Measurements from ENCODE around the gene GVQW3. TPM values are rescaled to one million over a fixed set of nuclear protein-coding genes. Genes with fewer than 3 reads are reported as not detected.

Gene GVQW3
- total RNA-seq (1 to 10 TPM; 2.3 to 9.1 (median 4.6) TPM), polyA plus RNA-seq (1 to 10 TPM; 1.8 to 1.9 TPM)

DNA sequence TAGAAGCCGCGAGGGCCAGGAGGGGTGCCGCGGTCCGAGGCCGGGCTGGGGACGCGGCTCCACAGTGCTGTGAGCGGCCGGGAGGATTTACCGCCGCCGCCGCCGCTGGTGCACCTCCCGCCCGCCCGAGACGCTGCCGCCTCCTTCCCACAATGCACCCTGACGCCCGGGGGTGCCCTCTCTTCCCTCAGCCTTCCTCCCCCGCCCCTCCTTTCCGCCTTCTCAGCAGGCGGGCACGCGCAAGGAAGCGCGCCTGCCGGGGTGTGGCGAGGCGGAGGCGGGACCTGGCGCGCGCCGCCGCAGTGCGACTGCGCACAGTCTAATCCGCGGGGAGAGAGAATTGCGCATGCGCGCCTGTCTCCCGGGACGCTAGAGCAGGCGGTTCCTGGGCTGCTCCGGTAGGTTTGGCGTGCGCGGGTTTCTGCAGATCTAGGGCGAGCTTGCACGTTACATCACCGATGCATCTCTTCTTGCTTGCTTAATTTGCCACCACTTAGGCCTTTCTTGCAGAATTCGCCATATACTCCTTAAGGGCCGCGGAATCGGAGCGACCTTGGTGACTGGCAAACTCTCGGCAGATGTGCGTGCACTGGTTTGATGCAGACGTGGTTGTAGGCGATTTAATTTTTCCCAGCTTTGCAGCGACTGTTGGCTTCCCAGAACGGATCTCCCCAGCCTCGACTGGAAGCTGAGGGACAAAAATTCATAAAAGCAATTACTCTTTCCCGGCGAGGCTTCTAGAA is at the start of gene GVQW3, which contains the start of gene THAP12:
Gene GVQW3 (plus strand): TSS at position 347 of the 743 bp plus-strand sequence. CDS start 506 bp downstream, outside the sequence.
Gene THAP12 (minus strand): TSS at position 156 of the 743 bp plus-strand sequence. CDS start 296 bp downstream, outside the sequence.
- intact Hi-C loops (cut with DNase I) = no loop called here
- 0 to 1% methylated on average over 48 to 69 of the region's 69 CpGs for WGBS, 2 donors
- peak within 1 kb of the TSS; percentile 77 to 90 (median 87) for H3K27ac ChIP-seq
- no peaks in the 10 kb centered on the region for H3K27me3 ChIP-seq
- DNase-seq (peak; percentile 98 to 100 (median 99)), ATAC-seq (peak; percentile 86 to 94 (median 90)), FAIRE-seq (no peak)
- H3K4me3 ChIP-seq = peak within 1 kb of the TSS; percentile 92 to 97 (median 94)
- peaks cover under 1 to 59% (median 42%) of the 10 kb centered on the region in 3 donors for H3K4me1 ChIP-seq
- H3K9me3 ChIP-seq = no peaks in the 10 kb centered on the region
- TF ChIP-seq, protein P1, sequence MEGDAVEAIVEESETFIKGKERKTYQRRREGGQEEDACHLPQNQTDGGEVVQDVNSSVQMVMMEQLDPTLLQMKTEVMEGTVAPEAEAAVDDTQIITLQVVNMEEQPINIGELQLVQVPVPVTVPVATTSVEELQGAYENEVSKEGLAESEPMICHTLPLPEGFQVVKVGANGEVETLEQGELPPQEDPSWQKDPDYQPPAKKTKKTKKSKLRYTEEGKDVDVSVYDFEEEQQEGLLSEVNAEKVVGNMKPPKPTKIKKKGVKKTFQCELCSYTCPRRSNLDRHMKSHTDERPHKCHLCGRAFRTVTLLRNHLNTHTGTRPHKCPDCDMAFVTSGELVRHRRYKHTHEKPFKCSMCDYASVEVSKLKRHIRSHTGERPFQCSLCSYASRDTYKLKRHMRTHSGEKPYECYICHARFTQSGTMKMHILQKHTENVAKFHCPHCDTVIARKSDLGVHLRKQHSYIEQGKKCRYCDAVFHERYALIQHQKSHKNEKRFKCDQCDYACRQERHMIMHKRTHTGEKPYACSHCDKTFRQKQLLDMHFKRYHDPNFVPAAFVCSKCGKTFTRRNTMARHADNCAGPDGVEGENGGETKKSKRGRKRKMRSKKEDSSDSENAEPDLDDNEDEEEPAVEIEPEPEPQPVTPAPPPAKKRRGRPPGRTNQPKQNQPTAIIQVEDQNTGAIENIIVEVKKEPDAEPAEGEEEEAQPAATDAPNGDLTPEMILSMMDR (IDR thresholded peaks at IDR 0.05) = peak in 1 of 4 donors; percentile 16
- H3K36me3 ChIP-seq = no peaks in the 10 kb centered on the region

DNA sequence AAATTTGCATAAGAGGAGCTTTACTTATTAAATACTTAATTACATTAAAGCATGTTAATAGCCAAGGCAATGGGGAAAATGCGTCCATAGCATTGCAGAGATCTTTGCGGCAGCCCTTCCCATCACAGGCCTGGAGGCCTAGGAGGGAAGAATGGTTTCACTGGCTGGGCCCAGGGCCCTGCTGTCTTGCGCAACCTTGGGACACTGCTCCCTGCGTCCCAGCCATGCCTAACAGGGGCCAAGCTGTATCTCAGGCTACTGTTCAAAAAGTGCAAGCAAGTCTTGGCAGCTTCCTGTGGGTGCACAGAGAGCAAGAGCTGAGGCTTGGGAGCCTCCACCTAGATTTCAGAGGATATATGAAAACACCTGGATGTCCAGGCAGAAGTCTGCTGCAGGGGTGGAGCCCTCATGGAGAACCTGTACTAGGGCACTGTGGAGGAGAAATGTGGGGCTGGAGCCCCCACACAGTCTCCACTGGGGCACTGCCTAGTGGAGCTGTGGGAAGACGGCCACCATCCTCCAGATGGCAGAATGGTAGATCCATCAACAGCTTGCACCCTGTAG is 46.2 kb upstream of the GVQW3 start:
- Histone ChIP-seq H3K4me1 (no peaks in the 10 kb centered on the region), H3K27me3 (no peaks in the 10 kb centered on the region), H3K4me3 (no peak overlapping the region), H3K36me3 (no peaks in the 10 kb centered on the region), H3K9me3 (no peaks in the 10 kb centered on the region), H3K27ac (no peak overlapping the region)
- no peak for DNase-seq
- no peak for ATAC-seq
- intact Hi-C loops (cut with DNase I) = no loop called here
- no peak for FAIRE-seq
- WGBS, 2 donors = 88 to 98% methylated on average over 5 of the region's 5 CpGs
- TF ChIP-seq, protein P1 (IDR thresholded peaks at IDR 0.05) = no peak

DNA sequence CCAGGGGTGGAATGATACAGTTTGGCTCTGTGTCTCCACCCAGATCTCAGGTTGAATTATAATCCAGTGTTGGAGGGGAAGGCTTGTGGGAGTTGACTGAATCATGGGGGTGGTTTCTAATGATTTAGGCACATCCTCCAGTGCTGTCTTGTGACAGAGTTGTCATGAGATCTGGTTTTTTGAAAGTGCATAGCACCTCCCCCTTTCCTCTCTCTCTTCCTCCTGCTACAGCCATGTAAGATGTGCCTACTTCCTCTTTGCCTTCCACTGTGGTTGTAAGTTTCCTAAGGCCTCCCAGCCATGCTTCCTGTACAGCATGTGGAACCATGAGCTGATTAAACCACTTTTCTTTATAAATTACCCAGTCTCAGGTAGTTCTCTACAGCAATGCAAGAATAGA is 45.3 kb upstream of the GVQW3 start:
- peak in 2 of 4 donors; percentile 58 to 61 for ATAC-seq
- Histone ChIP-seq H3K9me3 (no peaks in the 10 kb centered on the region), H3K36me3 (no peaks in the 10 kb centered on the region), H3K27ac (no peak overlapping the region), H3K4me1 (no peaks in the 10 kb centered on the region), H3K4me3 (no peak overlapping the region), H3K27me3 (no peaks in the 10 kb centered on the region)
- no peak for FAIRE-seq
- no peak for DNase-seq
- TF ChIP-seq, protein P1 (IDR thresholded peaks at IDR 0.05) = no peak
- intact Hi-C loops (cut with DNase I) = no loop called here

DNA sequence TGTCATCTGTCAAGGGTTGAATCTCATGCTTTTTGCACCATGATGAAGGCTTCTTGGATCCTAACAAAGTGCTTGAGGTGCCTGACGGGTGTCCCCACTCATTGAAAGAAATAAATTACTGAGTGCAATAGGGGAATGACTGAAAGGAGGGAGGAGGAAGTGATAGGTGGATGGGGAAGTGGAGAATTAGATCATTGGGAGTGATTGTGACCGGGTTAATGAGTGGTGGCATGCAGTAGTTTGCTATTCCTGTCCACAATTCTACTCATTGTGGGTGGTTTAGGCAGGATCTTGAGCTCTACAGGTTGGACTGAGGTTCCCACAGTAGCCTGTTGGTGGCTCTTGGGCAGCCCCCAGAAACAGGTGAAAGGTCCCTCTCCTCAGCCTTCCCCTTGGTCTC is 44.5 kb upstream of the GVQW3 start:
- Histone ChIP-seq H3K36me3 (no peaks in the 10 kb centered on the region), H3K4me3 (no peak overlapping the region), H3K27me3 (no peaks in the 10 kb centered on the region), H3K9me3 (no peaks in the 10 kb centered on the region), H3K4me1 (no peaks in the 10 kb centered on the region), H3K27ac (no peak overlapping the region)
- no peak for FAIRE-seq
- no peak for ATAC-seq
- 68 to 69% methylated on average over 2 of the region's 2 CpGs for WGBS, 2 donors
- no peak for DNase-seq
- intact Hi-C loops (cut with DNase I) = no loop called here
- TF ChIP-seq, protein P1 (IDR thresholded peaks at IDR 0.05) = no peak

GRCh38 chr11:76337469-76337868 is 43.7 kb upstream of the GVQW3 start:
- WGBS, 2 donors = 92 to 94% methylated on average over 1 of the region's 1 CpG
- TF ChIP-seq, protein P1 (IDR thresholded peaks at IDR 0.05) = no peak

More at GRCh38 chr11:76337469-76337868, 43.7 kb upstream of the GVQW3 start:
- no peaks in the 10 kb centered on the region for H3K27me3 ChIP-seq
- intact Hi-C loops (cut with DNase I) = no loop called here
- H3K27ac ChIP-seq = no peak overlapping the region
- DNase-seq (no peak), ATAC-seq (no peak), FAIRE-seq (no peak)
- H3K36me3 ChIP-seq = no peaks in the 10 kb centered on the region
- no peak overlapping the region for H3K4me3 ChIP-seq
- no peaks in the 10 kb centered on the region for H3K4me1 ChIP-seq
- no peaks in the 10 kb centered on the region for H3K9me3 ChIP-seq

Measured in pancreas (tissue), 10 donors.